Activated CD4-positive, alpha-beta T cell treated with anti-CD3 and anti-CD28 coated beads, Interleukin-2, amount 50 U/mL, for 16 hours (primary cell): ENCODE results near the gene CASTOR1.

Source experiments
- DNase-seq: peaks from one replicate; pipeline ENCODE4 v3.0.0-alpha.2; 2020

The CASTOR1 gene

GRCh38 chr22:30318799-30319419 is 29.6 kb upstream of the CASTOR1 start:
- no peak for DNase-seq

DNA sequence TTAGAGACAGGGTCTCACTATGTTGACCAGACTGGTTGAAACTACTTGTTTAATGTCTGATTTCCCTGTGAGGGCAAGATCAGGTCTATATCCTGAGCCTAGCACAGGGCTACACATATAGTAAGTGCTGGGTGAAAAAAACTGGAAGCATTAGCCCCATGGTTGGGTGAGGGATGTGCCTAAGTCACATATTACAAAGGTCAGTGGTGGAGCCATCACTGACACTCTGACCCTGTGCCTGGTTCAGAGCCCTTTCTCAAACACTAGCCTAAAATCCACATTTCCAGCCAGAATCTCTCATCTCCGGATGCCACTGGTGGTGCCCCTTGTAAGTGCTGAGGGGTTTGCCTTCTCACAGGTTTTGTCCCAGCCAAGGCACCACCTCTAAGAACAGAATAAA is 28.5 kb upstream of the CASTOR1 start:
- no peak for DNase-seq

DNA sequence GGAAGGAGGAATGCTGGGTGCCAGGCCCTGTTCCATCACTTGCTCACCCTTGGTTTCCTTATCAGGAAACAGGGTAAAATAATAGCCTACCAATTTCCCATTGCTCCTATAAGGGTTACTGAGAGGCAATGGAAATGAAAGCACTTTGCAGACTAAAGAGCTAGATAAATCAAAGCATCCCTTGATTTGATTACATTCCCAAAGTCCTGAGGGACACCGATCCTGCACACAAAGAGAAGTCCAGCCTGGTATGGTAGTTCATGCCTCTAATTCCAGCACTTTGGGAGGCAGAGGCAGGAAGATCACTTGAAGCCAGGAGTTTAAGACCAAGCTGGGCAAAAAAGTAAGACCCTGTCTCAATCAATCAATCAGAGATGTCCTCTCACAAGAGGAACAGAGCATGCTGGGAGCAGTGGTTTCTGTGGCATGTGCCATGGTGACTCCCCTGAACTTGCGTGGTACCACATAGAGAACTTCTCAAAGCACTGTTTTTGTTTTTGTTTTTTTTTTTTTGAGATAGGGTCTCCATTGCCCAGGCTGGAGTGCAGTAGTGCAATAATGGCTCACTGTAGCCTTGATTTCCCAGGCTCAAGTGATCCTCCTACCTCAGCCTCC is 26.8 kb upstream of the CASTOR1 start:
- no peak for DNase-seq

GRCh38 chr22:30314915-30315314 is 25.6 kb upstream of the CASTOR1 start:
- DNase-seq: peak; percentile 71

DNA sequence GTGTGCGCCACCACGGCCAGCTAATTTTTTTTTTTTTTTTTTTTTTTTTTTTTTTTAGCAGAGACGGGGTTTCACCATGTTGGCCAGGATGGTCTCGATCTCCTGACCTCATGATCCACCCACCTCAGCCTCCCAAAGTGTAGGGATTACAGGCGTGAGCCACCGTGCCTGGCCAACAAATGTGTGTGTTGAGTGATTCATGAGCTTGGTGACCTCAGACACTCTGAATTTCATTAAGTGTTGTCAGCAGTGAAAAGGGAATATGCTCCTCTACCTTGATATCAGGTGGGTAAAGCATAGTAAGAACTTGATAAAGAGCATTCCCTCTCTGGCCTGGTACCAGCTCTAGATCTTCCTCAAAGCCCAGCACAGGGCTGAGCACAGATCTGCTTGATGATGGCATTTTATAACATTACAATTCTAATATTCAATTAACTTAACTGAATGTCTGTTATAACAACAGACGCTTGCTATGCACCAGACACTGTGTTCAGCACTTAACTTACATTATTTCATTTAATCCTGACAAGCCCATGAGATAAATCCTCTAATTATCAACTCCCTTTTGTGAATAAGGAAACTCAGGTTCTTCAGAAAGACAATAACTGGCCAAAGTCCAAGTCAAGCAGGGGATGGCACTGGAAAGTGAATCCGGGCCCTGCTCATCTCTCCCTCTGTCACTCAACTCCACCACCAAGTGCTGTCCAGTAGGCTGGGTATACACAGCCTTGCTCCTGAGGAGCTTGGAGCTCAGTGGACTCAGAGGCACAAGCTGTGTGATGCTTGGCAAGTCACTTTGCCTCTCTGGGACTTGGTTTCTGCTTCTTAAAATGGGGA is 24.4 kb upstream of the CASTOR1 start:
- no peak for DNase-seq

GRCh38 chr22:30312053-30312452 is 22.7 kb upstream of the CASTOR1 start:
- no peak for DNase-seq

- DNase-seq: no peak
Measured at GRCh38 chr22:30310881-30311771, 21.8 kb upstream of the CASTOR1 start.

- DNase-seq: no peak
Measured at GRCh38 chr22:30309951-30310741, 20.8 kb upstream of the CASTOR1 start.

GRCh38 chr22:30308518-30309230 is 19.4 kb upstream of the CASTOR1 start:
- DNase-seq: no peak

DNA sequence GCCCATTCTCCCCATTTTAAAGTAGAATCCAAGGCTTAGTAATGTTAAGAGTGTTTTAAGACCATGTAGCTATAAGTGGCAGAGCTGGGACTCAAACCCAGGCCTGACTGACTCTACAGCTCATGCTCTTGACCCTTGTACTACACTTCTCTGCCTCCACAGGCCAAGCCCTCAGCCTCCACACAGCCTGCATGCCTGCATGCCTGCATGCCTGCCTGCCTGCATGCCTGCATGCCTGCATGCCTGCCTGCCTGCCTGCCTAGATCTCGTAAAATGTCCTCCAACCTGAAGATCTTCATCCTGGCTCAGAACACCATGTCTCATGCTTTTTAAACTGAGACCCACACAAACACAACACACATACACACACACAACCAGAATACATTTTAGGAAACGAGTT is 18.8 kb upstream of the CASTOR1 start:
- DNase-seq: no peak

GRCh38 chr22:30307041-30307574 is 17.8 kb upstream of the CASTOR1 start:
- DNase-seq: no peak

DNA sequence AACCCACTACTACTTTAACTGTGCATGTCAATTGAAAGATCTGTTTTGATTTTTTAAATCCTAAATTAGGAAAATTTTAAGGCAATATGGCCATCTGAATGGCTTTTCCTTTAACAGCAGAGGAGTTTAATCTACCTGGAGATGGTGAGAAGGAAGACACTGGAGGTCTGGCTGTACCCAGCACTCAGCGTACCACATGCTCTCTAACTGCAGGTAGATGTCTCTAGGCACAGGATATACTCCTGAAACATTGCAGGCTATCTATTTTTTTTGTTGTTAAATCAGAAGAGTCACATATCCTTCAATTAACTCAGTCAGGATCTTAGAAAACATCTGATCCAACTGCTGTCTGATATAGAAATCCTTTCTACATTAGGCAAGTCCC is 17.3 kb upstream of the CASTOR1 start:
- no peak for DNase-seq

DNA sequence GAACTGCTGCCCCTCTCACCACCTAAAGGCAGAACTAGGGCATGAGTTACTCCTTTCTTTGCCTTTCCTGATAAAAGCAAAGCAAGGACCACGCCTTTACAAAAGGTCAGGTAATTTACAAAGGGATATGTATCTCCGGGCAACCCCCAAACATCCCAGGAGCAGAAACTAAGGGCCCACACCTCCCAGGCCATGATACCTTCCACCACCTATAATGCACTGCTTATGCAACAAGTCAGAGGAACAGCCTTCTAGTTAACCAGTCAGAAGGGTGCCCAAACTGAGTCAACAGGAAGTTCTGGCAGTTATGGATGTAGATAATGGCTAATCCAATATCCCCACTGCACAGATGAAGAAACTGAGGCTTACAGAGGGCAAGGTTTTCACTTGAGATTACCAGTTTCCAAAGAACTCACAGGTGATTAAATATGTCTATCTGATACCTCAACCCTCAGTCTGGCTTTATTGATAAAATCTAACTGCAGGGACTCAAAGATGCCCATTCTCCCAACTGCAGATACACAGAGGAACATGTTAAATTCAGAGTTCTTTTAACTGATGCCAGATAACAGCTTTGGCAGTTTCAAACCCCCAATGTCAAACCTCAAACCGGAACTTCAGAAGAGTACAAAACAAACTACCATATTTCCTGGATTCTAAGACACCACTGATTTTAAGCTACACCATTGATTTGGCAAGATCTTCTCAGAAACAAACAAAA is 16.8 kb upstream of the CASTOR1 start:
- DNase-seq: peak; percentile 84

DNA sequence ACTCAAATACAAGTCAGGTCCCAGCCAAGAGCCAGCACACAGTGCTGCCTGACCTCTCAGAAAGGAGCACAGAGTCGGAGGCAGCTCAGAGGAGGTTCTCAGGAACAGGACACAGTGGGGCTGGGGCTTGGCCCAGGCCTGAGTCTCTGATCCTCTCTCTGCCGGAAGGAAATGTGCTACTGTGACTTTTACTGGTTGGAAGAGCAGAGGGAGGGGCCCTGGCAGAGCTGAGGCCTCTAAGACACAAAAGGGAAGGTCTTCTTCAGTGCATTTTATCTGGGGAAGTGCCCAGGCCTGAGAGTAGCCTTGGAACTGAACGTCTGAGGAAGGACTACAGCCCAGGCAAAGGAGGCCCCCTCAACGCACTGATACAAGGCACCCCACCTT is 16.2 kb upstream of the CASTOR1 start:
- peak; percentile 86 for DNase-seq

DNA sequence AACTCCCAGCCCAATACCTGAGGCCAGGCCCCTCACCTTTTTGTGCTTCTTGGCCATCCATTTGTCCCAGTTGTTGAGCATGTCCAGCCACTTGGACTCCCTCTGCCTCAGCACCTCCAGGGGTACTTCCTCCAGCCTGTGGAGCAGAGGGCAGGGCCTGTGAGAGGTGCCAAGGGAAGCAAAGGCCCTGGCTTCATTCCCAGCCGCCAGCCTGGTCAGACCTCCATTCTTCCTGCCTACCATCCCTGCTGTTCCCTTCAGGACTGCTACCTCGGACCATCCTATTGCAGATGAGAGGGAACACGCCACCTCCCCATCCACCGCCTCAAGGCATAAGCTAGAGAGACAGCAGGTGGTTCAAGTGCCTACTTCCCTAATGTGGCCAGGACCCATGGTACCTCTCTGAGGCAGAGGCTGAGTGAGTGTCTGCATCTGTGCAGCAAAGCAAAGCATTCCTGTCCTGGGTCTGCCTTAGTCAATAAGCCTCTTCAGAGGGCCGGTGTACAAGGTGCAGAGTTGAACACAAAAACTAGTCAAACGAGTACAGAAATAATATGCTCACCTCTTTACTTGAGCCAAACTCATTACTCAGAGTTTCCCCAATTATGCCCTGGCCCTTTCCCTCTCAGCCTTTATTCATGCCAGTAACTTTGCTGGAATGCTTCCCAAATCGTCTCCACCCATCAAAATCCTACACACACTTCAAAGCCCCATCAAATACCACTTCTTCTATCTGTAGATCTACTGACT is 15.4 kb upstream of the CASTOR1 start:
- DNase-seq: no peak

DNA sequence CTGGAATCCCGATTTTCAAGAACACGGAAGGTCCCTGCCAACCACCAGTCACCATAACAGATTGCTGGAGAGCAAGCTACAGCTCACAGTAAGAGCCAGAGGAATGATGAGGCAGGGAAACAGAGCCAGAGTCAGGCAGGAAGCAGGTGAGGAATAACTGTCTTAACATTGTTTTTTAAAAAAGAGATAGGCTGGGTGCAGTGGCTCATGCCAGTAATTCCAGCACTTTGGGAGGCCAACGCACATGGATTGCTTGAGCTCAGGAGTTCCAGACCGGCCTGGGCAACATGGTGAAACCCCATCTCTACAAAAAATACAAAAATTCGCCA is 13.5 kb upstream of the CASTOR1 start:
- no peak for DNase-seq

DNA sequence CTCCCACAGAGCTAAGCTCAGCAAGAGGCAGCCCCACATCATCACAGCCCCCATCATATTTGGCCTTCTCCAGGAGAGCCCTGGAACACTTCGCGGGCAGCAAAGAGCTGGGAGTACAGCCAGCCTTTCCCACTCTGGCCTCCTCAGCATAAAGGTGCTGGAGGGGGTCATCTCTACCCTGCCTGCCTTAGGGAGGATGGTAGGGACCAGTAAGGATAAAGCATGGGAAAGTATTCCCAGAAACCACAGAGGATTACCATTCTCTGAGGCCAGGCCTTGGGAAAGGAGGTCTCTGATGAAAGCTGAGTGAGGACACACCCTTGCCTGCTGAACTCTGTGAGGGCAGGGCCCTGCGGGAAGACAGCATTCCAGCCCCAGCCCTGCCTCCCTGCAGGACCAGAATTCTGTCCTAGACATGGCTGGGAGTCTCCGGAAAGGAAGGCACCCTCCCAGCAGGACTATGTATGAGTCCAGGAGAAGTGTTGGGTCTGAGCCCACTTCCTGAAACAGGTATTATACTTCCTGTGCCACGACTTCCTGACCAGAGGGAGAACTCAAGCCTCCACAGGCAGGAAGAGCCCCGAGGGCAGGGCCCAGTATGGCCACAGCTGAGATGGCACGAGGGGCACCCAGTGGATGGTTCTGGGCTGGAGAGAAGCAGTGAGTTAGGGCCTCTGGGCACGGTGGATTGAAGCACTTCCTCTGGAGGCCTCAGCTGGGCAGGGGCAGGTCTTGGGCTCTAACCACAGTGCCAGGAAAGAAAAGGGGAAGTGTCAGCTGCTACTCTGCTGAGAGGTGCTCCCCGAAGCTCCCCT is 12.9 kb upstream of the CASTOR1 start:
- no peak for DNase-seq

GRCh38 chr22:30299322-30299721 is 10.0 kb upstream of the CASTOR1 start:
- no peak for DNase-seq
